Measurements from ENCODE around the gene INTS1.
"Not testable (repeated sequence)": the region's sequence is repeated elsewhere in the genome, so short reads cannot be mapped to it uniquely, and the experiment has no call there.

Gene INTS1

GRCh38 chr7:1445341-1445740 lies 58.8 kb downstream of the INTS1 start:
- no peak overlapping the region for H3K9ac ChIP-seq (ENCODE audit: low read depth, low read length)
- no peaks in the 10 kb centered on the region; the same call in 1 of the 2 replicates for H3K36me3 ChIP-seq (ENCODE audit: insufficient read depth, low read length)
- H3K9me3 ChIP-seq (ENCODE audit: control insufficient read depth, insufficient read depth, low read length) = no peaks in the 10 kb centered on the region
- H3K4me1 ChIP-seq (ENCODE audit: insufficient read depth, low read length) = no peaks in the 10 kb centered on the region

GRCh38 chr7:1444925-1445322 lies 59.3 kb downstream of the INTS1 start:
- no peaks in the 10 kb centered on the region for H3K4me1 ChIP-seq (ENCODE audit: insufficient read depth, low read length)
- no peaks in the 10 kb centered on the region; the same call in 1 of the 2 replicates for H3K36me3 ChIP-seq (ENCODE audit: insufficient read depth, low read length)
- H3K9ac ChIP-seq (ENCODE audit: low read depth, low read length) = no peak overlapping the region
- H3K9me3 ChIP-seq (ENCODE audit: control insufficient read depth, insufficient read depth, low read length) = no peaks in the 10 kb centered on the region

GRCh38 chr7:1444214-1444924 lies 59.8 kb downstream of the INTS1 start:
- Histone ChIP-seq H3K4me1 (ENCODE audit: insufficient read depth, low read length) (no peaks in the 10 kb centered on the region), H3K36me3 (ENCODE audit: insufficient read depth, low read length) (no peaks in the 10 kb centered on the region; the same call in 1 of the 2 replicates), H3K9me3 (ENCODE audit: control insufficient read depth, insufficient read depth, low read length) (no peaks in the 10 kb centered on the region), H3K9ac (ENCODE audit: low read depth, low read length) (no peak overlapping the region)

- H3K9me3 ChIP-seq (ENCODE audit: control insufficient read depth, insufficient read depth, low read length); H3K4me1 ChIP-seq (ENCODE audit: insufficient read depth, low read length); H3K36me3 ChIP-seq (ENCODE audit: insufficient read depth, low read length); H3K9ac ChIP-seq (ENCODE audit: low read depth, low read length): not testable (repeated sequence)
Measured at GRCh38 chr7:1443587-1444200, 60.5 kb downstream of the INTS1 start.

- no peaks in the 10 kb centered on the region for H3K4me1 ChIP-seq (ENCODE audit: insufficient read depth, low read length)
- H3K36me3 ChIP-seq (ENCODE audit: insufficient read depth, low read length) = no peaks in the 10 kb centered on the region; the same call in 1 of the 2 replicates
- no peaks in the 10 kb centered on the region for H3K9me3 ChIP-seq (ENCODE audit: control insufficient read depth, insufficient read depth, low read length)
- no peak overlapping the region for H3K9ac ChIP-seq (ENCODE audit: low read depth, low read length)
Measured at GRCh38 chr7:1442355-1443124, 61.6 kb downstream of the INTS1 start.

GRCh38 chr7:1441615-1442354 lies 62.4 kb downstream of the INTS1 start:
- Histone ChIP-seq H3K36me3 (ENCODE audit: insufficient read depth, low read length) (no peaks in the 10 kb centered on the region; the same call in 1 of the 2 replicates), H3K9ac (ENCODE audit: low read depth, low read length) (no peak overlapping the region), H3K4me1 (ENCODE audit: insufficient read depth, low read length) (no peaks in the 10 kb centered on the region), H3K9me3 (ENCODE audit: control insufficient read depth, insufficient read depth, low read length) (no peaks in the 10 kb centered on the region)

- Histone ChIP-seq H3K9me3 (ENCODE audit: control insufficient read depth, insufficient read depth, low read length) (no peaks in the 10 kb centered on the region), H3K36me3 (ENCODE audit: insufficient read depth, low read length) (no peaks in the 10 kb centered on the region; the same call in 1 of the 2 replicates), H3K4me1 (ENCODE audit: insufficient read depth, low read length) (no peaks in the 10 kb centered on the region), H3K9ac (ENCODE audit: low read depth, low read length) (no peak overlapping the region)
Measured at GRCh38 chr7:1440620-1441019, 63.6 kb downstream of the INTS1 start.

GRCh38 chr7:1439373-1440363 lies 64.5 kb downstream of the INTS1 start:
- H3K9ac ChIP-seq (ENCODE audit: low read depth, low read length) = no peak overlapping the region
- H3K36me3 ChIP-seq (ENCODE audit: insufficient read depth, low read length) = no peaks in the 10 kb centered on the region
- no peaks in the 10 kb centered on the region for H3K4me1 ChIP-seq (ENCODE audit: insufficient read depth, low read length)
- no peaks in the 10 kb centered on the region for H3K9me3 ChIP-seq (ENCODE audit: control insufficient read depth, insufficient read depth, low read length)

- Histone ChIP-seq H3K9ac (ENCODE audit: low read depth, low read length) (no peak overlapping the region), H3K36me3 (ENCODE audit: insufficient read depth, low read length) (no peaks in the 10 kb centered on the region)
Measured at GRCh38 chr7:1438821-1439220, 65.4 kb downstream of the INTS1 start.

GRCh38 chr7:1438208-1438607 lies 66.0 kb downstream of the INTS1 start:
- Histone ChIP-seq H3K4me1 (ENCODE audit: insufficient read depth, low read length) (no peaks in the 10 kb centered on the region), H3K9me3 (ENCODE audit: control insufficient read depth, insufficient read depth, low read length) (no peaks in the 10 kb centered on the region), H3K9ac (ENCODE audit: low read depth, low read length) (no peak overlapping the region), H3K36me3 (ENCODE audit: insufficient read depth, low read length) (no peaks in the 10 kb centered on the region)

More at GRCh38 chr7:1438821-1439220, 65.4 kb downstream of the INTS1 start:
- H3K9me3 ChIP-seq (ENCODE audit: control insufficient read depth, insufficient read depth, low read length) = no peaks in the 10 kb centered on the region
- no peaks in the 10 kb centered on the region for H3K4me1 ChIP-seq (ENCODE audit: insufficient read depth, low read length)

GRCh38 chr7:1437155-1437880 lies 66.9 kb downstream of the INTS1 start:
- H3K9ac ChIP-seq (ENCODE audit: low read depth, low read length) = no peak overlapping the region
- H3K36me3 ChIP-seq (ENCODE audit: insufficient read depth, low read length) = no peaks in the 10 kb centered on the region
- no peaks in the 10 kb centered on the region for H3K9me3 ChIP-seq (ENCODE audit: control insufficient read depth, insufficient read depth, low read length)
- no peaks in the 10 kb centered on the region; the same call in 1 of the 2 replicates for H3K4me1 ChIP-seq (ENCODE audit: insufficient read depth, low read length)

- H3K9me3 ChIP-seq (ENCODE audit: control insufficient read depth, insufficient read depth, low read length) = no peaks in the 10 kb centered on the region
- H3K4me1 ChIP-seq (ENCODE audit: insufficient read depth, low read length) = no peaks in the 10 kb centered on the region; the same call in 1 of the 2 replicates
- no peaks in the 10 kb centered on the region for H3K36me3 ChIP-seq (ENCODE audit: insufficient read depth, low read length)
- H3K9ac ChIP-seq (ENCODE audit: low read depth, low read length) = no peak overlapping the region
Measured at GRCh38 chr7:1436608-1437007, 67.6 kb downstream of the INTS1 start.
